ENCODE measurements around the gene TH. TPM values are rescaled to one million over a fixed set of nuclear protein-coding genes. Genes with fewer than 3 reads are reported as not detected.

Gene TH
- total RNA-seq, 4 donors from 2014 or later, result 0.34 to 1.0 TPM; not detected in 2

GRCh38 chr11:2208691-2209369 lies 37.2 kb upstream of the TH start:
- H3K4me3 ChIP-seq, result no peak overlapping the region
- no peak for TF ChIP-seq POLR2A (IDR thresholded peaks at IDR 0.05)
- no peak for TF ChIP-seq EP300 (IDR thresholded peaks at IDR 0.05)
- no peak for TF ChIP-seq CTCF (IDR thresholded peaks at IDR 0.05)
- TF ChIP-seq POLR2AphosphoS5 (IDR thresholded peaks at IDR 0.05), result no peak

GRCh38 chr11:2207773-2208621 lies 36.4 kb upstream of the TH start:
- H3K27ac ChIP-seq, result no peak overlapping the region
- no peaks in the 10 kb centered on the region for H3K9me3 ChIP-seq
- H3K4me1 ChIP-seq, result peaks cover 29% of the 10 kb centered on the region
- no peak overlapping the region for H3K4me3 ChIP-seq
- DNase-seq (ENCODE audit: low spot score in 2 of 2), result peak in 1 of 2 donors; percentile 62
- peaks cover 17% of the 10 kb centered on the region for H3K27me3 ChIP-seq
- TF ChIP-seq CTCF (IDR thresholded peaks at IDR 0.05), result no peak
- WGBS, result 84% methylated on average over 12 of the region's 24 CpGs
- H3K36me3 ChIP-seq, result no peaks in the 10 kb centered on the region

More at GRCh38 chr11:2208691-2209369, 37.2 kb upstream of the TH start:
- peak; percentile 54 to 78 for DNase-seq (ENCODE audit: low spot score in 2 of 2)
- Histone ChIP-seq H3K27ac (no peak overlapping the region), H3K4me1 (peaks cover 21% of the 10 kb centered on the region), H3K9me3 (no peaks in the 10 kb centered on the region), H3K27me3 (peaks cover 17% of the 10 kb centered on the region), H3K36me3 (no peaks in the 10 kb centered on the region)
- 73% methylated on average over 13 of the region's 24 CpGs for WGBS

- H3K27ac ChIP-seq, result no peak overlapping the region
- WGBS, result 86% methylated on average over 6 of the region's 11 CpGs
- H3K36me3 ChIP-seq, result no peaks in the 10 kb centered on the region
- H3K4me3 ChIP-seq, result no peak overlapping the region
- peak; percentile 36 to 50 for DNase-seq (ENCODE audit: low spot score in 2 of 2)
- peaks cover 34% of the 10 kb centered on the region for H3K4me1 ChIP-seq
- peaks cover 17% of the 10 kb centered on the region for H3K27me3 ChIP-seq
- TF ChIP-seq POLR2A (IDR thresholded peaks at IDR 0.05) (no peak), EP300 (IDR thresholded peaks at IDR 0.05) (no peak), CTCF (IDR thresholded peaks at IDR 0.05) (no peak), POLR2AphosphoS5 (IDR thresholded peaks at IDR 0.05) (no peak)
- no peaks in the 10 kb centered on the region for H3K9me3 ChIP-seq
These were observed 35.6 kb upstream of the TH start for GRCh38 chr11:2207212-2207611.

- H3K36me3 ChIP-seq, result no peaks in the 10 kb centered on the region
- no peak overlapping the region for H3K27ac ChIP-seq
- TF ChIP-seq POLR2A (IDR thresholded peaks at IDR 0.05) (no peak), POLR2AphosphoS5 (IDR thresholded peaks at IDR 0.05) (no peak), CTCF (IDR thresholded peaks at IDR 0.05) (no peak), EP300 (IDR thresholded peaks at IDR 0.05) (no peak)
- H3K27me3 ChIP-seq, result peaks cover 16% of the 10 kb centered on the region
- no peak overlapping the region for H3K4me3 ChIP-seq
- peak; percentile 51 to 73 for DNase-seq (ENCODE audit: low spot score in 2 of 2)
- H3K9me3 ChIP-seq, result no peaks in the 10 kb centered on the region
- H3K4me1 ChIP-seq, result peaks cover 37% of the 10 kb centered on the region
- WGBS, result 85% methylated on average over 12 of the region's 12 CpGs
These were observed 34.5 kb upstream of the TH start for GRCh38 chr11:2205981-2206690.

Measured in suprapubic skin (tissue), 4 donors.